HCT116 (cell line): ENCODE measurements around the gene PREX1. TPM values are rescaled to one million over a fixed set of nuclear protein-coding genes. Genes with fewer than 3 reads are reported as not detected.

Experiments
- ATAC-seq: fragments of 200-7000 bp; cut with Tn5 transposase; 2 replicates; pipeline ENCODE4 v1.9.1; 2020; ENCODE audit warnings: mild to moderate bottlenecking, moderate library complexity
- BruUV-seq: library from RNA; stranded (reverse); fragments of 400-500 nt; replicated peaks from 2 replicates; lab custom pipeline; 2021; lab: Mats Ljungman, UMichigan
- CTCF ChIA-PET: fragments of 300-600 bp; sonication (Branson Sonifier 250); formaldehyde crosslinking; loops from one replicate; lab custom pipeline; 2021; ENCODE audit warnings: antibody characterized with exemption; lab: Charles Lee
- POLR2A ChIA-PET: fragments of 300-600, 350-600 bp; sonication (Branson Sonifier 250); formaldehyde crosslinking; loops from one replicate; lab custom pipeline; 2021; ENCODE audit warnings: antibody characterized with exemption; lab: Charles Lee
- RAD21 ChIA-PET, 2 experiments: fragments of 300-600 bp; sonication (Branson Sonifier 250); formaldehyde crosslinking; loops; one replicate each; lab custom pipeline; 2023; ENCODE audit warnings: low total read pairs in 2 of 2; ENCODE audit not compliant: uncharacterized antibody in 2 of 2, unreplicated experiment in 2 of 2, low non-redundant PET in 1 of 2; lab: Charles Lee
- DNase-seq: peaks from one replicate; pipeline ENCODE4 v3.0.0-alpha.2; 2010; ENCODE audit warnings: low read depth, low spot score
- H2AFZ ChIP-seq: fragments of 200-600 bp; shearing (Covaris generic), sonication (generic); 2 replicates; pipeline ENCODE4 v1.6.1; 2017; ENCODE audit warnings: low read depth, mixed run types, mixed read lengths, antibody characterized with exemption, low read length; ENCODE audit not compliant: poor library complexity, severe bottlenecking
- H3K27ac ChIP-seq: 2 replicates; pipeline ENCODE4 v1.5.1; 2012; ENCODE audit warnings: low read depth, low read length
- H3K27me3 ChIP-seq: fragments of 200-600 bp; sonication (generic); 2 replicates; pipeline ENCODE4 v1.6.1; 2016; ENCODE audit warnings: mixed run types, low read length, mixed read lengths; ENCODE audit not compliant: insufficient read depth
- H3K36me3 ChIP-seq, 2 experiments: fragments of 200-500 bp in 1 of 2; fragments of 200-600 bp in 1 of 2; sonication (Bioruptor generic) in 1 of 2; sonication (generic) in 1 of 2; 2 replicates each; pipeline versions ENCODE4 v1.5.1 to v1.6.1; 2014 to 2016; ENCODE audit warnings: low read length in 2 of 2, inconsistent platforms in 1 of 2, mixed read lengths in 1 of 2, mixed run types in 1 of 2; ENCODE audit not compliant: insufficient read depth in 2 of 2, control insufficient read depth in 1 of 2
- H3K4me1 ChIP-seq, 2 experiments: fragments of 200-600 bp in 1 of 2; sonication (generic) in 1 of 2; 2 replicates each; pipeline versions ENCODE4 v1.5.1 to v1.6.1; 2012 to 2017; ENCODE audit warnings: low read length in 2 of 2, inconsistent platforms in 1 of 2, mild to moderate bottlenecking in 1 of 2, mixed read lengths in 1 of 2, mixed run types in 1 of 2, moderate library complexity in 1 of 2; ENCODE audit not compliant: insufficient read depth in 2 of 2, control insufficient read depth in 1 of 2
- H3K4me2 ChIP-seq: fragments of 200-600 bp; sonication (generic); 2 replicates; pipeline ENCODE4 v1.6.1; 2017; ENCODE audit warnings: mixed run types, low read length, mixed read lengths
- H3K4me3 ChIP-seq, 2 experiments: fragments of 200-600 bp in 1 of 2; sonication (generic) in 1 of 2; replicated peaks in 1 of 2; 2 replicates each; pipeline ENCODE4 v1.5.1; 2011 to 2016; ENCODE audit warnings: low read length in 2 of 2, control low read depth in 1 of 2, low read depth in 1 of 2, mild to moderate bottlenecking in 1 of 2, mixed read lengths in 1 of 2, mixed run types in 1 of 2
- H3K79me2 ChIP-seq: fragments of 200-600 bp; sonication (generic); 2 replicates; pipeline ENCODE4 v1.6.1; 2017; ENCODE audit warnings: mild to moderate bottlenecking, mixed run types, low read length, moderate library complexity, mixed read lengths; ENCODE audit not compliant: insufficient read depth
- H3K9ac ChIP-seq: fragments of 200-600 bp; sonication (generic); 2 replicates; pipeline ENCODE4 v1.6.1; 2016; ENCODE audit warnings: low read length, mixed read lengths
- H3K9me2 ChIP-seq: fragments of 200-600 bp; sonication (generic), shearing (Covaris generic); 2 replicates; pipeline ENCODE4 v1.6.1; 2017; ENCODE audit warnings: mixed run types, mild to moderate bottlenecking, moderate library complexity; ENCODE audit not compliant: insufficient read depth
- H3K9me3 ChIP-seq, 2 experiments: fragments of 200-500 bp in 1 of 2; fragments of 200-600 bp in 1 of 2; sonication (Bioruptor generic) in 1 of 2; sonication (generic) in 1 of 2; 2 replicates each; pipeline ENCODE4 v1.6.1; 2014 to 2017; ENCODE audit warnings: low read length in 2 of 2, mixed read lengths in 2 of 2, inconsistent platforms in 1 of 2, low read depth in 1 of 2, mild to moderate bottlenecking in 1 of 2, mixed run types in 1 of 2, moderate library complexity in 1 of 2; ENCODE audit not compliant: control insufficient read depth in 1 of 2, insufficient read depth in 1 of 2
- H4K20me1 ChIP-seq: fragments of 200-600 bp; sonication (generic), shearing (Covaris generic); 2 replicates; pipeline ENCODE4 v1.6.1; 2017; ENCODE audit warnings: mixed run types, mild to moderate bottlenecking, moderate library complexity; ENCODE audit not compliant: insufficient read depth
- CBX3 ChIP-seq: IDR thresholded peaks from 2 replicates; pipeline ENCODE4 v1.6.1; 2012; ENCODE audit warnings: low read depth
- ELF1 ChIP-seq: IDR thresholded peaks from 2 replicates; pipeline ENCODE4 v1.6.1; 2012; ENCODE audit warnings: low read depth, borderline replicate concordance
- EZH2 ChIP-seq: fragments of 200-600 bp; sonication (generic); IDR thresholded peaks from 2 replicates; pipeline ENCODE4 v1.6.1; 2017; ENCODE audit warnings: antibody characterized with exemption, mixed run types
- FOSL1 ChIP-seq: IDR thresholded peaks from 2 replicates; pipeline ENCODE4 v1.6.1; 2012; ENCODE audit warnings: low read depth
- MAX ChIP-seq: IDR thresholded peaks from 2 replicates; pipeline ENCODE4 v1.6.1; 2012
- POLR2AphosphoS5 ChIP-seq: IDR thresholded peaks from 2 replicates; pipeline ENCODE4 v1.6.1; 2011; ENCODE audit warnings: mild to moderate bottlenecking, low read depth, low read length, moderate library complexity
- RAD21 ChIP-seq: IDR thresholded peaks from 2 replicates; pipeline ENCODE4 v1.6.1; 2012; ENCODE audit warnings: low read depth, mild to moderate bottlenecking
- TCF7L2 ChIP-seq: IDR thresholded peaks from 2 replicates; pipeline ENCODE4 v1.7.0; 2011; ENCODE audit warnings: borderline replicate concordance, inconsistent platforms; ENCODE audit not compliant: insufficient read depth, insufficient read length; ENCODE audit errors: extremely low read depth
- ZBTB33 ChIP-seq: IDR thresholded peaks from 2 replicates; pipeline ENCODE4 v1.6.1; 2011; ENCODE audit warnings: mild to moderate bottlenecking, low read length, moderate library complexity; ENCODE audit not compliant: insufficient replicate concordance; ENCODE audit errors: extremely low read depth
- ZFX ChIP-seq: fragments of 450-650 bp; IDR thresholded peaks from 2 replicates; pipeline ENCODE4 v1.6.1; 2017
- intact Hi-C: fragments of 100-400 bp; cut with micrococcal nuclease; formaldehyde crosslinking; loops from 2 replicates; pipeline ENCODE4 v1.10.0; 2022
- total RNA-seq: library from RNA; stranded (reverse); gene quantifications from one replicate; pipeline ENCODE4 v1.2.1, GENCODE V29; 2021; ENCODE audit not compliant: unreplicated experiment

The PREX1 gene
- total RNA-seq, 1 experiment from 2014 or later, result 6.1 TPM

GRCh38 chr20:48784273-48784641, 43.5 kb downstream of the PREX1 start:
- Histone ChIP-seq H3K4me2 (no peak overlapping the region), H3K4me1 (no peaks in the 10 kb centered on the region; a peak in 1 of 4 replicates), H3K9ac (no peak overlapping the region), H3K4me3 (no peak overlapping the region), H3K36me3 (no peaks in the 10 kb centered on the region), H3K9me3 (no peaks in the 10 kb centered on the region), H2AFZ (no peak overlapping the region), H3K9me2 (no peaks in the 10 kb centered on the region), H3K27ac (no peak overlapping the region), H3K79me2 (no peaks in the 10 kb centered on the region), H4K20me1 (no peaks in the 10 kb centered on the region), H3K27me3 (no peaks in the 10 kb centered on the region)
- ChIA-PET CTCF (no interaction called here), POLR2A (no interaction called here), RAD21 (no interaction called here)
- intact Hi-C loops, result no loop called here
- ATAC-seq (no peak), DNase-seq (no peak)
- no TSS peak for BruUV-seq
- TF ChIP-seq EZH2 (no peak), RAD21 (no peak), TCF7L2 (no peak), CBX3 (no peak)

- no peaks in the 10 kb centered on the region for H3K9me2 ChIP-seq
- ChIA-PET POLR2A (no interaction called here), RAD21 (no interaction called here), CTCF (no interaction called here)
- no TSS peak for BruUV-seq
- DNase-seq (no peak), ATAC-seq (no peak)
- no peaks in the 10 kb centered on the region for H3K79me2 ChIP-seq
- H3K9me3 ChIP-seq, result no peaks in the 10 kb centered on the region
- no peak overlapping the region for H2AFZ ChIP-seq
- H3K4me3 ChIP-seq, result no peak overlapping the region
- TF ChIP-seq POLR2AphosphoS5 (no peak), MAX (no peak), FOSL1 (no peak), EZH2 (no peak), ZBTB33 (no peak), ELF1 (no peak), ZFX (no peak), TCF7L2 (no peak)
- no peaks in the 10 kb centered on the region for H3K27me3 ChIP-seq
- H3K36me3 ChIP-seq, result no peaks in the 10 kb centered on the region
- no peaks in the 10 kb centered on the region for H4K20me1 ChIP-seq
- H3K4me1 ChIP-seq, result no peaks in the 10 kb centered on the region; a peak in 1 of 4 replicates
- no peak overlapping the region for H3K27ac ChIP-seq
- intact Hi-C loops, result no loop called here
- H3K9ac ChIP-seq, result no peak overlapping the region
- no peak overlapping the region for H3K4me2 ChIP-seq
Measured at GRCh38 chr20:48783533-48784272, 44.1 kb downstream of the PREX1 start.
